Stimulated activated CD4-positive, alpha-beta T cell treated with anti-CD3 and anti-CD28 coated beads, TNF-alpha, amount 100 ng/mL, for 48 hours (primary cell): ENCODE results near the gene ZNF512.
"Not testable (repeated sequence)": the region's sequence is repeated elsewhere in the genome, so short reads cannot be mapped to it uniquely, and the experiment has no call there.

Experiments used
- DNase-seq, 3 donors: peaks; one replicate each; pipeline ENCODE4 v3.0.0-alpha.2; 2020; ENCODE audit warnings: low read depth in 3 of 3

ZNF512 gene, protein sequence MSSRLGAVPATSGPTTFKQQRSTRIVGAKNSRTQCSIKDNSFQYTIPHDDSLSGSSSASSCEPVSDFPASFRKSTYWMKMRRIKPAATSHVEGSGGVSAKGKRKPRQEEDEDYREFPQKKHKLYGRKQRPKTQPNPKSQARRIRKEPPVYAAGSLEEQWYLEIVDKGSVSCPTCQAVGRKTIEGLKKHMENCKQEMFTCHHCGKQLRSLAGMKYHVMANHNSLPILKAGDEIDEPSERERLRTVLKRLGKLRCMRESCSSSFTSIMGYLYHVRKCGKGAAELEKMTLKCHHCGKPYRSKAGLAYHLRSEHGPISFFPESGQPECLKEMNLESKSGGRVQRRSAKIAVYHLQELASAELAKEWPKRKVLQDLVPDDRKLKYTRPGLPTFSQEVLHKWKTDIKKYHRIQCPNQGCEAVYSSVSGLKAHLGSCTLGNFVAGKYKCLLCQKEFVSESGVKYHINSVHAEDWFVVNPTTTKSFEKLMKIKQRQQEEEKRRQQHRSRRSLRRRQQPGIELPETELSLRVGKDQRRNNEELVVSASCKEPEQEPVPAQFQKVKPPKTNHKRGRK

DNA sequence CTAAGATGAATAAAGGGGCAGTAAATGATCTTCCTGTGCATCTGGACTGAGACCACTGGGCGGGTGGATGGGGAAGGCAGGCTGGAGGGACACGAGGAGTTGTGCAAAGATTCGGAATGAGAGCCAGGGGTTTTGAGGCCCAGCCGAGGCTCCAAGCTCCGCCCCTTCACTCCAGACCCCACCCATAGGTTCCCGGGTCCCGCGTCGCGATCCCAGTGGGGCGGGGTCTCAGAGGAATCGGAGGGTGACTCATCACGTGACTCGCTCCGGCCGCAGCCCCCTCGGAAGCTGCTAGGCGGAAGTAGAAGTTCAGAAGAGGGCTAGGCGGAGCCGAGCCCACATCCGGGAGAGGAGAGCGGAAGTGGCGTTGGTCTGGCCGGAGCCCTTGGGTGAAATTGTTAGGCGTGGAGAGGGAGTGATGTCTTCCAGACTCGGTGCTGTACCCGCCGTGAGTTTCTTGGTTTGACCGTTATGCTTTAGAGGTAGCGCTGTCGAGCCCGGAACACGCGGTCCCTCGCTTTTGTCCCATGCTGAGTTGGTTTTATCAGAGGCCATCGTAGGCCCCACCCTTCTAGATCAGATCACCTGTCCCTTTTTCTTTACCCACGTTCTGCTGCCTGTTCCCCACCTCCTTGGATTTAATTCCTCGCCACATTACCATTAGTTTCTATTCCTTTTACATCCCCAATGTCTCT, at the start of gene ZNF512:
TSS of gene ZNF512 (plus strand) at position 348 of the 695 bp plus-strand sequence. CDS start at position 419, 71 bp downstream.
- peak; percentile 64 to 81 (median 79) for DNase-seq

DNA sequence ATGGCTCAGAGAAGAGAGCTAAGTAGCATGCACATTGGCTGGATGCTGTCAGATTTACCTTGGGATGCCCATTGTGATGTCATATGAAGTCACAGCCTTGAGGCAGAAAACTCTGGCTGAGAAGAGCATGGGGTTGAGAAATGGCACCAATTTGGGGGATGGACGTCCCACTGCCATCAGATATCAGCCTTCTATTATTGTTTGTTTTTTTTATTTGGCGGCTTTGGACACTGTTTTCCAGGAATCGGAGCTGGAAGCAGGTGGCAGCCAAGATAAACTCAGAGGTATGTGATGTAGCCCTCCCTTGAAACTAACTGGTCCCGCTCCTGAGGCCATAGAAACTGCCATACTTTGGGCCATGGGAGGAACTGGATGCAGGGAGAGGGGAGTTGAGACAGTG, 45.6 kb upstream of the ZNF512 start:
- DNase-seq: no peak

DNA sequence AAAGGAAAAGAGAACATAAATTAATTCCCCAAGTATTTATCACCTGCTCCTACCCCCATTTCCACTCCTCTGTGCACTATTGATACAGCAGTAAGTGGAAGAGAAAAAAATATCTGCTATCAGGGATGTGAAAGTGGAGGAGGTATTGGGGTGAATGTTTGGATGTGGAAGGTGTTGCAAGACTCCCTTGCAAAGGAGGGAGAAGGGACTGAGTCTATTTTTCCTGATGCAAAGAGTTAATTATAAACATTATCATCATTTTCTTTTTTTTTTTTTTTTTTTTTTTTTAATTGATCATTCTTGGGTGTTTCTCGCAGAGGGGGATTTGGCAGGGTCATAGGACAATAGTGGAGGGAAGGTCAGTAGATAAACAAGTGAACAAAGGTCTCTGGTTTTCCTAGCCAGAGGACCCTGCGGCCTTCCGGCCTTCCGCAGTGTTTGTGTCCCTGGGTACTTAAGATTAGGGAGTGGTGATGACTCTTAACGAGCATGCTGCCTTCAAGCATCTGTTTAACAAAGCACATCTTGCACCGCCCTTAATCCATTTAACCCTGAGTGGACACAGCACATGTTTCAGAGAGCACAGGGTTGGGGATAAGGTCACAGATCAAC, 43.9 kb upstream of the ZNF512 start:
- not testable (repeated sequence) for DNase-seq

DNA sequence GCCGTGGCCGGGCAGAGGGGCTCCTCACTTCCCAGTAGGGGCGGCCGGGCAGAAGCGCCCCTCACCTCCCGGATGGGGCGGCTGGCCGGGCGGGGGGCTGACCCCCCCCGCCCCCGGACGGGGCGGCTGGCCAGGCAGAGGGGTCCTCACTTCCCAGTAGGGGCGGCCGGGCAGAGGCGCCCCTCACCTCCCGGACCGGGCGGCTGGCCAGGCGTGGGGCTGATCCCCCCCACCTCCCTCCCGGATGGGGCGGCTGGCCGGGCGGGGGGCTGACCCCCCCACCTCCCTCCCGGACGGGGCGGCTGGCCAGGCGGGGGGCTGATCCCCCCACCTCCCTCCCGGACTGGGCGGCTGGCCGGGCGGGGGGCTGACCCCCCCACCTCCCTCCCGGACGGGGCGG, 43.2 kb upstream of the ZNF512 start:
- not testable (repeated sequence) for DNase-seq

DNA sequence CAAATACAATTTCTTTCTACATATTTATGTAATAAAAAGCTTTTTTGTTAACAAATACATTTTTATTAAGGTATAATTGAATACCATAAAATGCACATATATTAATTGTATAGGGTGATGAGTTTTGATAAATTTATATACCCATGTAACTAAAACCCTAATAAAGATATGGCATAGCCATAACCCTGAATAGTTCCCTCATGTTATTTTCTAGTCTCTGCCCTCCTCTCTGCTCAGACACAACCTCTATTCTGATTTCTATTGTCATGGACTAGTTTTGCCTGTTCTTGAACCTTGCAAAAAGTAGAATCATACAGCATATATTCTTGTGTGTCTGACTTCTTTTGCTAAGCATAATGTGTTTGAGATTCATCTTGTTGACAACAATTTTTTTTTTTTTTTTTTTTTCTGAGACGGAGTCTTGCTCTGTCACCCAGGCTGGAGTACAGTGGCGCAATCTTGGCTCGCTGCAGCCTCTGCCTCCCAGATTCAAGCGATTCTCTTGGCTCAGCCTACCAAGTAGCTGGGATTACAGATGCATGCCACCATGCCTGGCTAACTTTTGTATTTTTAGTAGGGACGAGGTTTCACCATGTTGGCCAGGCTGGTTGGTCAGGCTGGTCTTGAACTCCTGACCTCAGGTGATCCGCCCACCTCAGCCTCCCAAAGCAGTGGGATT, 38.6 kb upstream of the ZNF512 start:
- no peak for DNase-seq

DNA sequence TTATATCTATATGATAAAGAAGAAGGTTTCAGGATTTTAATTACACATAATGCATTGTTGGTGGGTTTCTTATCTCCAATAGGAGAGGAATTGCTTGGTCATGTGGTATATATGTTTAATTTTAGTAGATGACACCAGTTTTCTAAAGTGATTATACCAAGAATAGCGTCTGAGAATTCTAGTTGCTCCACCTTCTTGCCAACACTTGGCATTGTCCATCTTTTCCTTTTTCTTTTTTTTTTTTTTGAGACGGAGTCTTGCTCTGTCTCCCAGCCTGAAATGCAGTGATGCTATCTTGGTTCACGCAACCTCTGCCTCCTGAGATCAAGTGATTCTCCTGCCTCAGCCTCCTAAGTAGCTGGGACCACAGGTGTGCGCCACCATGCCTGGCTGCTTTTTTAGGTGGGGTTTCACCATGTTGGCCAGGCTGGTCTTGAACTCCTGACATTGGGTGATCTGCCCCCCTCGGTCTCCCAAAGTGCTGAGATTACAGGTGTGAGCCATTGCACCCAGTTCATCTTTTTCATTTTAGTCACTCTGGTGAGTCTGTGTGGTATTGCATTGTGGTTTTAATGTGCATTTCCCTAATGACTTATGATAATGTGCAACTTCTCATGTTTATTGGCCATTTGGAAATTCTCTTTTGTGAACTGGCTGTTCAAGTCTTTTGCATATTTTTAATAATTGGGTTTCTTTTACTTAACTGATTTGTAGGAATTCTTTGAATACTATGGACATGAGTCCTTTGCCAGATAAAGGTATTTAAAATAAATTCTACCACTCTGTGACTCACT, 37.3 kb upstream of the ZNF512 start:
- DNase-seq: no peak

DNA sequence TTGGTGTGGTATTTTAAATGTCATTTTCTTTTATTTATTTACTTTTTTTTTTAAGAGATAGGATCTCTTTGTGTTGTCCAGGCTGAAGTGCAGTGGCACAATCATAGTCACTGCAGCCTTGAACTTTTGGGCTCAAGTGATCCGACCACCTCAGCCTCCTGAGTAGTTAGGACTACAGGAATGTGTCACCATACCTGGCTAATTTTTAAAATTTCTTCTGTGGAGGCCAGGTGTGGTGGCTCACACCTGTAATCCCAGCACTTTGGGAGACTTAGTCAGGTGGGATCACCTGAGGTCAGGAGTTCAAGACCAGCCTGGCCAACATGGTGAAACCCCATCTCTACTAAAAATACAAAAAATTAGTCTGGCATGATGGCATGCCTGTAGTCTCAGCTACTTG, 33.5 kb upstream of the ZNF512 start:
- DNase-seq: no peak

DNA sequence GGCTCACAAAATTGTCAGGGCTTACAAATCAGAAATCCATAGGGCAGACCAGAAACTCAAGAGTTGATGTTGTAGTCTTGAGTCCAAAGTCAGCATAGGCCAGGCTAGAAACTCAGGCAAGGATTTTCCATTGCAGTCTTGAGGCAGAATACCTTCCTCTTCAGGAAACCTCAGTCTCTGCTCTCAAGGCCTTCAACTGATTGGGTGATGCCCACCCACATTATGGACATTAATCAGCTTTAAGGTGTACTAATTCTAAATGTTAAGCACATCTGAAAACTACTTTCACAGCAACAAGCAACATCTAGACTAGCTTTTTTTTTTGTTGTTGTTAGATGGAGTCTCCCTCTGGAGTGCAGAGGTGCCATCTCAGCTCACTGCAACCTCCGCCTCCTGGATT, 31.3 kb upstream of the ZNF512 start:
- DNase-seq: no peak

DNA sequence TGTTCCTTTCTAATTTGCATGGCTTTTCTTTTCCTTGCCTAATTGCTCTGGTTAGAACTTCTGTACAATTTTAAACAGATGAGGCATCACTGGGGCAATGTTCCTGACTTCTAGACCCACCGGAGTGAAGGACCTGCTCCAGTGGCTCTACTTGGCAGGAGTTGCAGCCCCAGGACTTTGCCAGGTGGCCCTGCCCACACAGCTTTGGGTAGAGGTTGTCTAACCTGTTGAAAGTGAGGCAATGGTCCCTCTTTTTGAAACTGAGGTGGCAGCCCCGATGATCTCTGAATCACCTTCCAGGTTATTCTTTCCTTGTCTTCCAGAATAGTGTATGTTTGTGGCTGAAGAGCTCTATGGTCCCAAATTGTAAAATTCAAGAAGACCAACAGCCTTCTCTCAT, 29.9 kb upstream of the ZNF512 start:
- DNase-seq: no peak

DNA sequence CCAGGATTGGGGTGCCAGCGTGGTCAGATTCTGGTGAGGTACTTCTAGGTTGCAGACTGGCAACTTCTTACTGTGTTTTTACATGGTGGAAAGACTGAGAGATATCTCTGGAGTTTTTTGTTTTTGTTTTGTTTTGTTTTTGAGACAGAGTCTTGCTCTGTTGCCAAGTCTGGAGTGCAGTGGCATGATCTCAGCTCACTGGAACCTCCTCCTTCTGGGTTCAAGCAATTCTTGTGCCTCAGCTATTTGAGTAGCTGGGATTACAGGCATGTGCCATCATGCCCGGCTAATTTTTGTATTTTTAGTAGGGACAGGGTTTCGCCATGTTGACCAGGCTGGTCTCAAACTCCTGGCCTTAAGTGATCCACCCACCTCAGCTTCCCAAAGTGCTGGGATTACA, 28.4 kb upstream of the ZNF512 start:
- not testable (repeated sequence) for DNase-seq

DNA sequence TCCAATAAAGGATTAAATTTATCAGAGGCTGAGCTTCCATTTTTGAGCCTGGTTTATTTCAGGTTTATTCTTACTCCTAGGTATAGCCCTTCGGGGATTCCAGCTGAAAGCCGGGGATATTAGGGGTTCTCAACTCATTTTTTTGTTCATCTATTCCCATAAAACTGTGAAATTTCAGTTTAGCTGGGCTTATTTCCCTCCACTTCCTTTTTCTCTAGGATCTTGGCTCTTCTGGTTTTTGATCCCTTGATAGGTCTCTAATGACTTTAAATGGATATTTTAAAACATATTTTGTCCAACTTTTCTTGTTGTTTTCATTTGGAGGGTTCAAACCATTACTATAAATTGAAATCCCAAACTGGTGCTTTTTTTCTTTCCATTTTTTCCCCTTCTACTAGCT, 23.6 kb upstream of the ZNF512 start:
- DNase-seq: no peak

DNA sequence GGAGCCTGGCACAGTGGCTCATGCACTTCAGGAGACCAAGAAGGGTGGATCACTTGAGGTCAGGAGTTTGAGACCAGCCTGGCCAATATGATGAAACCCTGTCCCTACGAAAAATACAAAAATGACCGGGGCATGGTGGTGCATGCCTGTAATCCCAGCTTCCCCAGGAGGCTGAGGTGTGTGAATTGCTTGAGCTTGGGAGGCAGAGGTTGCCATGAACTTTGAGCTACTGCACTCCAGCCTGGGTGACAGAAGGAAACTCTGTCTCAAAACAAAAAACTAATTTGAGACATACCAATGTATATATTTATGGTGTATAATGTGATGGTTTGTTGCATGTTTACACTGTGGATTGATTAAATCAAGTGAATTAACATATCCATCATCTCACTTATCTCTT, 21.8 kb upstream of the ZNF512 start:
- DNase-seq: no peak

DNA sequence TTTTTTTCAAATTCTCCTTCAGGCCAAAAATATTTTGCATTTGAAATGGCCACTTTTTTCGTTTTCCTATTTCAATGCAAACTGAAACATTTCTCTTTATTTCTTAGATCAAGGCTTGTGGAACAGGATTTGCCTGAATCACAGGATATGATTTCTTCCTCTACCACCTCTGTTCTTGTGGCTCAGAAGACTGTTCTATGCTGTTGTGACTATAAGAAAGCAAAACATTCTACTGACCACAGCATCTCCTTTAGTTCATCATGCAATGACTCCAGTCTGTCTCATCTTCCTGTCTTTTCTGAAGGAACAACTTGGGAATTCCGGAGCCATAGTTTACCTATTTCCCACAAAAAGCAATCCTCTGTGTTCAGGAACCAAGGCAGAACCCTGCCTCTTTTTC, 16.2 kb upstream of the ZNF512 start:
- DNase-seq: no peak

DNA sequence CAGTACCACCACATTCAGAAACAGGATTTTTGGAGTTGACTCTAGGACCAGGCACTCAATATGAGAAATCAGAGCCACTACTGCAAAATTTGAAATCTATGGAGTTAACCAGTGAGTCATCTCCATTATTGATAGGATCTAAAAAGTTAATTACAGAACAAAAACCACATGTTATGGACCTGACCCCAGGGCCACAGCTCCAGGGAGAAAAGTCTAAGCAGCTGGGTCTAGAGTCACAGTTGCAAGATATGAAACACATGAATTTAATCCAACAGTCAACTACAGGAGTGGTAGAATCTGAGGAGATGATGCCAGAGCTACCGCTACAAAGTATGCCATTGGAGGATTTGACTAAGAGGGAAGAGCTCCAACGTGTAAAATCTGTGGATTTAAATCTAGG, 13.4 kb upstream of the ZNF512 start:
- no peak for DNase-seq

DNA sequence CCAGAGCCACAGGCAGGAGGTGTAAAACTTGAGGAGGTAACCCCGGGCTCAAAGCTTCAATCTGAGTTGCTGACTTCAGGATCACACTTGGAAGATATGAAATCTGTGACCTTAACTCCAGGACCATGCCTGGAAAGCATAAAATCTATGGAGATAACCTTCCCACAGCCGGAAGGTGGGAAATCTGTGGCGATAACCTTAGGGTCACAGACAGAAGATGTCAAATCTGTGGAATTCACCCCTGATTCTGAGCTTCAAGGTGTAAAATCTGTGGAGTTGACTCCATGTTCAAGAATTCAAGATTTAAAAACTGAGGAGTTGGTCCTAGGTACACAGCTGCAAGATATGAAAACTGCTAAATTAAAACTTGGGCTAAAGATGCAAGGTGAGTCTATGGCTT, 11.6 kb upstream of the ZNF512 start:
- DNase-seq: no peak

DNA sequence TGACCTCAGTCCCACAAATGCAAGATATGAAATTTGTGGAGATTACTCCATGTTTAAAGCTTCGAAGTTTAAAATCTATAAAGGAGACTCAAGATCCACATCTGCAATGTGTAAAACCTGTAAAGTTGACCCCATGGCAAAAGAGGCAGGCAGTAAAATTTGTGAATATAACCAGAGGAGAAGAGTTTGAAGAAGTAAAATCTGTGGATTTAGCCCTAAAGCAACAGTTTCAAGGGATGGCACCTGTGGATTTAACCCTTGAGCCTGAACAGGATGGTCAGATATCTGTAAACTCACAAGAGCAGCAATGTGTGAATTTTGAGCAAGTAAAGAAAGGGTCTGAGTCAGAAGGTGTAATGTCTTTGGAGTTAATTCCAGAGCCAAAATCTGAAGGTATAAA, 11.2 kb upstream of the ZNF512 start:
- DNase-seq: no peak

DNA sequence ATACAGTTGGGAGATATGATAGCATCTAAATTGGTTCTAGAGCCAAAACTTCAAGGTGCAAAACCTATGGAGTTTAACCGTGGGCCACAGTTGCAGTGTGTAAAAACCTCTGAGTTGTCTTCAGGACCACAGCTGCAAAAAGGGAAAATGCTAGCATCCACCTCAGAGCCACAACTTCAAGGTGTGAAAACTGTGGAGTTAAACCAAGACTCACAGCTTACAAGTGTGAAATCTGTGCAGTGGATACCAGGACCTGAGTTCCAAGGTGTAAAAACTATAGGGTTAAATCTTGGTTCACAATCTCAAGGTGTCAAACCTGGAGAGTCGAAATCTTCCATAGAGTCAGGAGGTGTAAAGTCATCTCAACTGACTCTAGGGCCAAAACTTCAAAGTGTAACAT, 10.4 kb upstream of the ZNF512 start:
- no peak for DNase-seq

DNA sequence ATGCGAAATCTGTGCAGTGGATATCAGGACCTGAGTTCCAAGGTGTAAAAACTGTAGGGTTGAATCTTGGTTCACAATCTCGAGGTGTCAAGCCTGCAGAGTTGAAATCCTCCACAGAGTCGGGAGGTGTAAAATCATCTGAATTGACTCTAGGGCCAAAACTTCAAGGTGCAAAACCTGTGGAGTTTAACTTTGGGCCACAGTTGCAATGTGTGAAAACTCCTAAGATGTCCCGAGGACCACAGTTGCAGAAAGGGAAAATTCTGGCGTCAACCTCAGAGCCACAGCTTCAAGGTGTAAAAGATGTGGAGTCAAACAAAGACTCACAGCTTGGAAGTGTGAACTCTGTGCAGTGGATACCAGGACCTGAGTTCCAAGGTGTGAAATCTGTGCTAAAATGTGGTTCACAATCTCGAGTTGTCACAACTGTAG, 9.8 kb upstream of the ZNF512 start:
- DNase-seq: no peak

DNA sequence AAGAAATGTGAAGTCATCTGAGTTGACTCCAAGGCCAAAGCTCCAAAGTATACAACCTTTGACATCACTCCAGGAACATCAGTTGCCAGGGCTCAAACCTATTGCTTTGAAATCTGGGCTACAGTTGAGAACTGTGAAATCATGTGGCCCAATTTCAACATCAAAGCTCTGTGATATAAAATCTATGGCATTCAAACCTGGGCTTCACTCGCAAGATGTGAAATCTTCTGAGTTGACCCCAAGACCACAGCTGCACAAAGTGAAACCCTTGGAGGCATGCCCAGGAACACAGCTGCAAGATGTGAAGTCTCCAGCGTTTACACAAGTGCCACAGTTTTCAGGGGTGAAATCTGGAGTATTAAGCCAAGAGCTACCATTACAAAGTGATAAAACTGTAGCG, 9.4 kb upstream of the ZNF512 start:
- no peak for DNase-seq

DNA sequence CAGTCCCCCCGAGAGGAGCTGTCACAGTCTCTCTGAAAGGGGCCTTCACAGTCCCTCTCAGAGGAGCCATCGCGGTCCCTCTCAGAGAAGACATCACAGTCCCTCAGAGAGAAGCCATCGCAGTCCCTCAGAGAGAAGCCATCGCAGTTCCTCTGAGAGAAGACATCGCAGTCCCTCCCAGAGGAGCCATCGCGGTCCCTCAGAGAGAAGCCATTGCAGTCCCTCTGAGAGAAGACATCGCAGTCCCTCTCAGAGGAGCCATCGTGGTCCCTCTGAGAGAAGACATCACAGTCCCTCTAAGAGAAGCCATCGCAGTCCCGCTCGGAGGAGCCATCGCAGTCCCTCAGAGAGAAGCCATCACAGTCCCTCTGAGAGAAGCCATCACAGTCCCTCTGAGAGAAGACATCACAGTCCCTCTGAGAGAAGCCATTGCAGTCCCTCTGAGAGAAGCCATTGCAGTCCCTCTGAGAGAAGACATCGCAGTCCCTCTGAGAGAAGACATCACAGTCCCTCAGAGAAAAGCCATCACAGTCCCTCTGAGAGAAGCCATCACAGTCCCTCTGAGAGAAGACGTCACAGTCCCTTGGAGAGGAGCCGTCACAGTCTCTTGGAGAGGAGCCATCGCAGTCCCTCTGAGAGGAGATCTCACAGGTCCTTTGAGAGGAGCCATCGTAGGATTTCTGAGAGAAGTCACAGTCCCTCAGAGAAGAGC, 1.3 kb upstream of the ZNF512 start:
- DNase-seq: no peak
